Measurements from ENCODE around the gene ADGRD2. TPM values are rescaled to one million over a fixed set of nuclear protein-coding genes. Genes with fewer than 3 reads are reported as not detected.

ADGRD2 gene
- total and polyA plus RNA-seq, 2 of the 13 experiments (the other 11 are each of a cell fraction or from before 2014, with no cell fraction given) = not detected

DNA sequence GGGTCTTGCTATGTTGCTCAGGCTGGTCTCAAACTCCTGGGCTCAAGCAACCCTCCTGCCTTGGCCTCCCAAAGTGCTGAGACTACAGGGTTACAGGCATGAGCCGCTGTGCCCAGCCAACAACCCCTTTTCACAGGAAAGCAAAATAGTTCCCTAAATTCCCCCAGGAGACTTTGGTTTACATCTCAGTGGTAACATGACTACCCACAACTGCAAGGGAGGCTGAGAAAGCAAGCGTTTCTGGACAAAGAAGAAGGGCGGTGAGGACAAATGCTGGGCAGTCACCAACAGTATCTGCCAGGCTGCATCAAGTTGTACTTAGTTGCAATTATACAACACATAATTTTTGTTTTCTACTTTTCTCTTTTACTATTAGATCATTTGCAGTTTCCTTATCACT, 7.4 kb upstream of the ADGRD2 start:
- 67% methylated on average over 3 of the region's 3 CpGs for WGBS (ENCODE audit: low lambda C conversion rate)
- H2AFZ ChIP-seq (ENCODE audit: low read length) = no peak overlapping the region
- H3K27me3 ChIP-seq (ENCODE audit: control insufficient read depth in 1 of 2, insufficient read depth in 2 of 2, low read length in 2 of 2) = peaks cover 0 to 5% of the 10 kb centered on the region in 2 experiments; a peak in 2 of 5 replicates
- no TSS peak for BruUV-seq (replicated peaks)
- no peaks in the 10 kb centered on the region for H3K4me1 ChIP-seq (ENCODE audit: insufficient read depth, low read length)
- no peaks in the 10 kb centered on the region for H3K9me3 ChIP-seq (ENCODE audit: low read length)
- FAIRE-seq = no peak
- H3K79me2 ChIP-seq (ENCODE audit: insufficient read depth, low read length) = no peaks in the 10 kb centered on the region
- intact Hi-C loops (cut with micrococcal nuclease; ENCODE audit: unreplicated experiment) = no loop called here
- TF ChIP-seq, protein P1, sequence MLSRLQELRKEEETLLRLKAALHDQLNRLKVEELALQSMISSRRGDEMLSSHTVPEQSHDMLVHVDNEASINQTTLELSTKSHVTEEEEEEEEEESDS (CRISPR knock-in tag; IDR thresholded peaks at IDR 0.05; ENCODE audit: borderline replicate concordance) = no peak
- TF ChIP-seq MIER2 (CRISPR knock-in tag; IDR thresholded peaks at IDR 0.05) (no peak), PAWR (CRISPR knock-in tag; IDR thresholded peaks at IDR 0.05; ENCODE audit: borderline replicate concordance) (no peak)
- ATAC-seq = no peak
- in situ Hi-C loops (cut with HindIII; ENCODE audit: extremely low pct_ligation_motif_present, low pct_unique_long_range_greater_than_20kb) = no loop called here
- POLR2A ChIA-PET = no interaction called here
- CTCF ChIA-PET (ENCODE audit: low intra/inter-chr PET ratio, low total read pairs) = no interaction called here
- H4K20me1 ChIP-seq (ENCODE audit: insufficient read depth, low read length) = no peaks in the 10 kb centered on the region
- no peak overlapping the region for H3K27ac ChIP-seq (ENCODE audit: extremely low read length, insufficient read depth, low read length)
- no peak overlapping the region for H3K4me2 ChIP-seq (ENCODE audit: low read depth, low read length)
- no peaks in the 10 kb centered on the region for H3K36me3 ChIP-seq (replicated peaks in 1 of 2; ENCODE audit: control insufficient read depth in 1 of 2, insufficient read depth in 2 of 2, low read length in 2 of 2)
- H3K9ac ChIP-seq (ENCODE audit: insufficient read depth, low read depth, low read length) = no peak overlapping the region
- DNase-seq (ENCODE audit: low spot score) = no peak
- H3K4me3 ChIP-seq (replicated peaks in 1 of 3; ENCODE audit: insufficient read depth in 1 of 3, low read depth in 2 of 3, low read length in 3 of 3) = no peak overlapping the region

- Histone ChIP-seq H3K27ac (ENCODE audit: extremely low read length, insufficient read depth, low read length) (no peak overlapping the region), H3K79me2 (ENCODE audit: insufficient read depth, low read length) (no peaks in the 10 kb centered on the region), H3K4me1 (ENCODE audit: insufficient read depth, low read length) (no peaks in the 10 kb centered on the region), H3K9me3 (ENCODE audit: low read length) (no peaks in the 10 kb centered on the region), H4K20me1 (ENCODE audit: insufficient read depth, low read length) (no peaks in the 10 kb centered on the region), H3K4me2 (ENCODE audit: low read depth, low read length) (no peak overlapping the region), H3K9ac (ENCODE audit: insufficient read depth, low read depth, low read length) (no peak overlapping the region), H3K27me3 (ENCODE audit: control insufficient read depth in 1 of 2, insufficient read depth in 2 of 2, low read length in 2 of 2) (peaks cover 1 to 7% of the 10 kb centered on the region in 2 experiments; a peak in 2 of 5 replicates), H3K36me3 (replicated peaks in 1 of 2; ENCODE audit: control insufficient read depth in 1 of 2, insufficient read depth in 2 of 2, low read length in 2 of 2) (no peaks in the 10 kb centered on the region), H3K4me3 (replicated peaks in 1 of 3; ENCODE audit: insufficient read depth in 1 of 3, low read depth in 2 of 3, low read length in 3 of 3) (no peak overlapping the region), H2AFZ (ENCODE audit: low read length) (no peak overlapping the region)
- 25% methylated on average over 2 of the region's 2 CpGs for WGBS (ENCODE audit: low lambda C conversion rate)
- intact Hi-C loops (cut with micrococcal nuclease; ENCODE audit: unreplicated experiment) (no loop called here), in situ Hi-C loops (cut with HindIII; ENCODE audit: extremely low pct_ligation_motif_present, low pct_unique_long_range_greater_than_20kb) (no loop called here)
- CTCF ChIA-PET (ENCODE audit: low intra/inter-chr PET ratio, low total read pairs) = no interaction called here
- ATAC-seq (no peak), FAIRE-seq (no peak), DNase-seq (ENCODE audit: low spot score) (no peak)
- BruUV-seq (replicated peaks) = no TSS peak
- POLR2A ChIA-PET = no interaction called here
- TF ChIP-seq ISX (CRISPR knock-in tag; conservative IDR thresholded peaks at IDR 0.05) = no peak
- TF ChIP-seq RELA (CRISPR knock-in tag; IDR thresholded peaks at IDR 0.05) = no peak
- TF ChIP-seq HDAC2 (CRISPR knock-in tag; IDR thresholded peaks at IDR 0.05) = no peak
- no peak for TF ChIP-seq ZNF382 (CRISPR knock-in tag; IDR thresholded peaks at IDR 0.05; ENCODE audit: borderline replicate concordance)
- no peak for TF ChIP-seq ZNF607 (CRISPR knock-in tag; IDR thresholded peaks at IDR 0.05; ENCODE audit: borderline replicate concordance)
- TF ChIP-seq, protein P2, sequence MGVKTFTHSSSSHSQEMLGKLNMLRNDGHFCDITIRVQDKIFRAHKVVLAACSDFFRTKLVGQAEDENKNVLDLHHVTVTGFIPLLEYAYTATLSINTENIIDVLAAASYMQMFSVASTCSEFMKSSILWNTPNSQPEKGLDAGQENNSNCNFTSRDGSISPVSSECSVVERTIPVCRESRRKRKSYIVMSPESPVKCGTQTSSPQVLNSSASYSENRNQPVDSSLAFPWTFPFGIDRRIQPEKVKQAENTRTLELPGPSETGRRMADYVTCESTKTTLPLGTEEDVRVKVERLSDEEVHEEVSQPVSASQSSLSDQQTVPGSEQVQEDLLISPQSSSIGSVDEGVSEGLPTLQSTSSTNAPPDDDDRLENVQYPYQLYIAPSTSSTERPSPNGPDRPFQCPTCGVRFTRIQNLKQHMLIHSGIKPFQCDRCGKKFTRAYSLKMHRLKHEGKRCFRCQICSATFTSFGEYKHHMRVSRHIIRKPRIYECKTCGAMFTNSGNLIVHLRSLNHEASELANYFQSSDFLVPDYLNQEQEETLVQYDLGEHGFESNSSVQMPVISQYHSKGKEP (CRISPR knock-in tag; IDR thresholded peaks at IDR 0.05) = no peak
These were observed 6.6 kb upstream of the ADGRD2 start for GRCh38 chr9:124443625-124444024.

All from HepG2 (cell line).